Measurements from ENCODE around the gene ISM1.

Gene ISM1

DNA sequence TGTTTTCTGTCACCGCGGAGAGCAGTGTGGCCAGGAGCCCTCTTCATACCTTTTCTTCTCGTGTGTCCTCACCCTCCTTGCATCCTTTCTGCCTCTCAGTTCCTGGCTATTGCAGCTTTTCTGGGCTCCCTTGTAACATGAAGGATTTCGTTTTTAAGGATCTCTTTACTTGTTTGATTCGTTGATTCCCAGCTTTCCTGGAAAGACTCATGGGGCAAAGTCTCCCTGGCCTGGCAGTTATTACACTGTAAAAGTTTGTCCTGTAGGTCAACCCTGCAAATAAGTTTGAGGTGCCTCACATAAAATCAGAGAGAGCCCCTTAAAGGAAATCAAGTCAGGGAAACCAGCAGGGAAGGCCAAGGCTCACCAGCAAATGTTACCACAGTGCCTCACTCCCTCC lies 70.1 kb downstream of the ISM1 start:
- DNase-seq (ENCODE audit: low read depth), result no peak
- in situ Hi-C loops (cut with HindIII; ENCODE audit: low sequenced_read_pairs), result no loop called here
- no peak overlapping the region for H3K4me3 ChIP-seq (ENCODE audit: low read depth, low read length)
- TF ChIP-seq CTCF (IDR thresholded peaks at IDR 0.05; ENCODE audit: low read depth, low read length, missing control alignments), result no peak

- no peak for TF ChIP-seq CTCF (IDR thresholded peaks at IDR 0.05; ENCODE audit: low read depth, low read length, missing control alignments)
- no peak for DNase-seq (ENCODE audit: low read depth)
- in situ Hi-C loops (cut with HindIII; ENCODE audit: low sequenced_read_pairs), result no loop called here
- no peak overlapping the region for H3K4me3 ChIP-seq (ENCODE audit: low read depth, low read length)
These were observed 71.3 kb downstream of the ISM1 start for GRCh38 chr20:13292201-13292885.

DNA sequence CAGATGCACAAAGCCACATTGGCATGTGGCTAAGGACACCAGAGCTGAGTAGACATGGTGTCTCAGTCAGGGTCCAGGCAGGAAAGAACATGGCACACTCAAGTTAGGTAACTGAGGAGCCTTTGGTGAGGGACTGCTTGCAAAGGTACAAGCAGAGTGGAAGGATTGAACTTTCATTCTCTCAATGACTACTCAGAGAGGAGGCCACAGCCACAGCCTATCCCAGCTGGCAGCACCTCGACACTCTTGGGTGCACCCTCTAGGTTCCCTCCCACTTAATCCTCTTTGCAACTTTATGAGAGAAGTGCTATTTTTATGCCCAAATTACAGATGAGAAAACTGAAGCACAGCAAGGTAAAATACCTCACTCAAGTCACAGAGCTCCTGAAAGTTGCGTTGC lies 73.4 kb downstream of the ISM1 start:
- DNase-seq (ENCODE audit: low read depth), result no peak
- no peak overlapping the region for H3K4me3 ChIP-seq (ENCODE audit: low read depth, low read length)
- TF ChIP-seq CTCF (IDR thresholded peaks at IDR 0.05; ENCODE audit: low read depth, low read length, missing control alignments), result no peak
- in situ Hi-C loops (cut with HindIII; ENCODE audit: low sequenced_read_pairs), result no loop called here

DNA sequence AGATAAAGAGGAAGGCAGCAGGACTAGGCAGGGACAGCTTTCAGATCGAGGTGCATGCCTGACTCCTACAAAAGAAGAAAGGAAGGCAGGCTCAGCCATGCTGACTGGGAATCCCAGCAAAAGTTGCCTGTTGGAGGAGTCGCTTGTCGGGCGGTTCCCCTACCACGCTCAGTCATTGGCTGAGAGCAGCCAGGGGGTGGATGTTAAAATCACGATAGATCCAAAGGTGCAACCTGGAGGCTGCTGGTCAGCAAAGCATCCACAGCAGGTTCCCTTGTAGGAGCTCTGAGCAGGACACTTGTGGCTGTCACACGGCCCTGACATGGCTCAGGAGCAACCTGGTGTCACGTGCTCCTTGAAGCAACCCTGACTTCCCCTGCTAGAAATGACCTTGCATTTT lies 74.6 kb downstream of the ISM1 start:
- no peak overlapping the region for H3K4me3 ChIP-seq (ENCODE audit: low read depth, low read length)
- DNase-seq (ENCODE audit: low read depth), result no peak
- no peak for TF ChIP-seq CTCF (IDR thresholded peaks at IDR 0.05; ENCODE audit: low read depth, low read length, missing control alignments)
- in situ Hi-C loops (cut with HindIII; ENCODE audit: low sequenced_read_pairs), result no loop called here

DNA sequence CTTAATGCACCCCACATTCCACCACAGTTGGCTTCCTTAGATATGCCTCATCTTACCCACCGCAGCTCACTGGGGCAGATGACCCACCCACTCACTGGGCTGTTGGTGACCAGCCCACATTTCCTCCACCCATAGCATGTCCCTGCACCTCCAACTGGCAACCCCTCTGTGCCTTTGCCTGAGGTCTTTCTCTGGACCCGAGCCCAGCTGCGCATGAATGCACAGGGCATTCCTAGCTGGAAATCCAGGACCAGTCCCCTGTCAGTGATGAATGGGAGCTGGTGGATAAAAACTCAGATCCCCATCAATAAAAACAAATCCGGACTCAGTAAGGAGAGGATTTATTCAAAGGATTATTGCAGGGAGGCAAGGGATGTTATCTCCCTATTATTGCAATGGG lies 75.0 kb downstream of the ISM1 start:
- no peak overlapping the region for H3K4me3 ChIP-seq (ENCODE audit: low read depth, low read length)
- no peak for DNase-seq (ENCODE audit: low read depth)
- in situ Hi-C loops (cut with HindIII; ENCODE audit: low sequenced_read_pairs), result no loop called here
- TF ChIP-seq CTCF (IDR thresholded peaks at IDR 0.05; ENCODE audit: low read depth, low read length, missing control alignments), result no peak

GRCh38 chr20:13297147-13297899 lies 76.2 kb downstream of the ISM1 start:
- no peak for TF ChIP-seq CTCF (IDR thresholded peaks at IDR 0.05; ENCODE audit: low read depth, low read length, missing control alignments)
- DNase-seq (ENCODE audit: low read depth), result no peak
- in situ Hi-C loops (cut with HindIII; ENCODE audit: low sequenced_read_pairs), result no loop called here
- no peak overlapping the region for H3K4me3 ChIP-seq (ENCODE audit: low read depth, low read length)
